ENCODE results near the gene PLEKHA3. TPM values are rescaled to one million over a fixed set of nuclear protein-coding genes. Genes with fewer than 3 reads are reported as not detected.
A peak's percentile ranks its signal among the peaks of the same experiment; 100 is the strongest.

PLEKHA3 gene
- total and polyA plus RNA-seq, 2 donors (not counting 1 experiment from before 2014, with no cell fraction given), result 5.9 to 34.6 TPM

DNA sequence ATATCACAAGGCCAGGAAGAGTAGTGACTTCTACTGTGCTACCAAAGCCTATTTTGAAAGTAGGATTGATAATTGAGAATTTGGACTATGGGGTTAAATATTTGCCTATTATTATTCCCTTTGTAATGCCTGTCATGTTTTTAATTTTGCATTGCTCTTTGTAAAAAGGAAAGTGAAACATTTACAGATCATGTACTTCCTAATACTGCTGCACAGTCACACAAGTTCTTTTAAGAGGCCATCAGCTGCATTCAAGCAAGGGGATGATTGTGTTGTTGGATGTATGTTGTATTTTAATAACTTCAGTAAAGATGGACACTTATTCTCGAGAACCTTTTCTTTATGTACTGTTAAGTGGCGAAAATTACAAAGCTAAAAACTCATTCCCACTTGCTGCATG is 70.1 kb downstream of the PLEKHA3 start:
- no peaks in the 10 kb centered on the region for H3K9me3 ChIP-seq (ENCODE audit: control insufficient read depth, insufficient read depth, low read depth, low read length)
- no peaks in the 10 kb centered on the region for H4K20me1 ChIP-seq (ENCODE audit: control insufficient read depth, extremely low read depth, insufficient read depth, low read length)
- no peaks in the 10 kb centered on the region for H3K79me2 ChIP-seq (ENCODE audit: control insufficient read depth, insufficient read depth, low read length)
- H3K27ac ChIP-seq (ENCODE audit: insufficient read depth, low read length), result no peak overlapping the region
- no peak for TF ChIP-seq EZH2 (IDR thresholded peaks at IDR 0.05; ENCODE audit: low read length, missing control alignments)
- TF ChIP-seq, protein P1, sequence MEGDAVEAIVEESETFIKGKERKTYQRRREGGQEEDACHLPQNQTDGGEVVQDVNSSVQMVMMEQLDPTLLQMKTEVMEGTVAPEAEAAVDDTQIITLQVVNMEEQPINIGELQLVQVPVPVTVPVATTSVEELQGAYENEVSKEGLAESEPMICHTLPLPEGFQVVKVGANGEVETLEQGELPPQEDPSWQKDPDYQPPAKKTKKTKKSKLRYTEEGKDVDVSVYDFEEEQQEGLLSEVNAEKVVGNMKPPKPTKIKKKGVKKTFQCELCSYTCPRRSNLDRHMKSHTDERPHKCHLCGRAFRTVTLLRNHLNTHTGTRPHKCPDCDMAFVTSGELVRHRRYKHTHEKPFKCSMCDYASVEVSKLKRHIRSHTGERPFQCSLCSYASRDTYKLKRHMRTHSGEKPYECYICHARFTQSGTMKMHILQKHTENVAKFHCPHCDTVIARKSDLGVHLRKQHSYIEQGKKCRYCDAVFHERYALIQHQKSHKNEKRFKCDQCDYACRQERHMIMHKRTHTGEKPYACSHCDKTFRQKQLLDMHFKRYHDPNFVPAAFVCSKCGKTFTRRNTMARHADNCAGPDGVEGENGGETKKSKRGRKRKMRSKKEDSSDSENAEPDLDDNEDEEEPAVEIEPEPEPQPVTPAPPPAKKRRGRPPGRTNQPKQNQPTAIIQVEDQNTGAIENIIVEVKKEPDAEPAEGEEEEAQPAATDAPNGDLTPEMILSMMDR (conservative IDR thresholded peaks at IDR 0.05 in 1 of 2, IDR thresholded peaks at IDR 0.05 in 1 of 2; ENCODE audit: low read depth in 1 of 2, low read length in 2 of 2), result no peak
- no peak overlapping the region for H2AFZ ChIP-seq (ENCODE audit: low read length)
- no peak overlapping the region for H3K9ac ChIP-seq (ENCODE audit: insufficient read depth, low read length)
- no peaks in the 10 kb centered on the region for H3K27me3 ChIP-seq (ENCODE audit: control insufficient read depth, insufficient read depth, low read length)
- peaks cover 3% of the 10 kb centered on the region for H3K4me1 ChIP-seq (ENCODE audit: control insufficient read depth, extremely low read depth, insufficient read depth, low read length)
- H3K36me3 ChIP-seq (ENCODE audit: control insufficient read depth, insufficient read depth, low read length), result no peaks in the 10 kb centered on the region
- DNase-seq (ENCODE audit: low read depth in 2 of 2), result no peak
- H3K4me2 ChIP-seq (ENCODE audit: extremely low read depth, insufficient read depth, low read length), result no peak overlapping the region
- no peak overlapping the region for H3K4me3 ChIP-seq (replicated peaks in 1 of 4; ENCODE audit: control extremely low read depth in 1 of 4, insufficient read depth in 1 of 4, low read depth in 3 of 4, low read length in 4 of 4)

DNA sequence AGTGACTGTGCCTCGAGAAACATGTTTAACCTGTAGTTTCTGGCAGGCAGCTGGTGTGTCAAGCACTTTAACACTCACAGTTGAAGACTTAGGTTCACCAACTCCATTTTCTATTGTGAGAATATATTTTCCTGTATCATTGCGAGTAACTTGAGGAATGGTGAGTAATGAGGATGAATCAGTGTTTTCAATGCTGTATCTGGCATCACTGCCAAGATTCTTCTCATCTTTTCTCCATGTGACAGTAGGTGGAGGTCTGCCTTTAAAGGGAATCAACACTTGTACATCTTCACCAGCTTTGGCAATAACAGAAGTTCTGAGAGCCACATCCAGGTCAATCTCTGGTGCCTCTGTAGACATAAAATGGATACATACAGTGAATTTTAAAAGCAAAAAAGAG is 72.8 kb downstream of the PLEKHA3 start:
- H2AFZ ChIP-seq (ENCODE audit: low read length), result peak overlapping the region; percentile 28
- no peaks in the 10 kb centered on the region for H3K9me3 ChIP-seq (ENCODE audit: control insufficient read depth, insufficient read depth, low read depth, low read length)
- peak overlapping the region; percentile 46 for H3K27ac ChIP-seq (ENCODE audit: insufficient read depth, low read length)
- no peaks in the 10 kb centered on the region for H4K20me1 ChIP-seq (ENCODE audit: control insufficient read depth, extremely low read depth, insufficient read depth, low read length)
- no peaks in the 10 kb centered on the region for H3K79me2 ChIP-seq (ENCODE audit: control insufficient read depth, insufficient read depth, low read length)
- no peak overlapping the region for H3K9ac ChIP-seq (ENCODE audit: insufficient read depth, low read length)
- H3K4me3 ChIP-seq (replicated peaks in 1 of 4; ENCODE audit: control extremely low read depth in 1 of 4, insufficient read depth in 1 of 4, low read depth in 3 of 4, low read length in 4 of 4), result no peak overlapping the region
- peaks cover 3% of the 10 kb centered on the region for H3K4me1 ChIP-seq (ENCODE audit: control insufficient read depth, extremely low read depth, insufficient read depth, low read length)
- peak; percentile 63 to 89 for DNase-seq (ENCODE audit: low read depth in 2 of 2)
- no peak for TF ChIP-seq EZH2 (IDR thresholded peaks at IDR 0.05; ENCODE audit: low read length, missing control alignments)
- TF ChIP-seq, protein P1 (conservative IDR thresholded peaks at IDR 0.05 in 1 of 2, IDR thresholded peaks at IDR 0.05 in 1 of 2; ENCODE audit: low read depth in 1 of 2, low read length in 2 of 2), result no peak
- no peaks in the 10 kb centered on the region for H3K27me3 ChIP-seq (ENCODE audit: control insufficient read depth, insufficient read depth, low read length)
- H3K36me3 ChIP-seq (ENCODE audit: control insufficient read depth, insufficient read depth, low read length), result no peaks in the 10 kb centered on the region
- H3K4me2 ChIP-seq (ENCODE audit: extremely low read depth, insufficient read depth, low read length), result peak overlapping the region; percentile 5

Other genes starting within 250 kb of the PLEKHA3 start
- 40.5 and 45.7 TPM in 2 replicates for gene PRKRA, start 29.3 kb upstream of the PLEKHA3 start, total RNA-seq
- gene PRKRA, start 29.3 kb upstream of the PLEKHA3 start, polyA plus RNA-seq, result 46.3 and 54.6 TPM in 2 replicates
- gene PJVK, start 29.1 kb upstream of the PLEKHA3 start, total RNA-seq, result 2.1 and 4.3 TPM in 2 replicates
- 0.89 and 1.4 TPM in 2 replicates for gene PJVK, start 29.1 kb upstream of the PLEKHA3 start, polyA plus RNA-seq
- gene FKBP7, start 1.9 kb upstream of the PLEKHA3 start, total RNA-seq, result 47.5 and 54.3 TPM in 2 replicates
- gene FKBP7, start 1.9 kb upstream of the PLEKHA3 start, polyA plus RNA-seq, result 46.1 and 57.7 TPM in 2 replicates